GM13976 (cell line): Measurements from ENCODE around the gene FOLR2.
"Not testable (repeated sequence)": the region's sequence is repeated elsewhere in the genome, so short reads cannot be mapped to it uniquely, and the experiment has no call there.

Experiments
- DNase-seq: peaks from one replicate; pipeline ENCODE4 v3.0.0; 2012; ENCODE audit warnings: low spot score
- CTCF ChIP-seq: IDR thresholded peaks from 2 replicates; pipeline ENCODE4 v1.5.1; 2012; ENCODE audit warnings: borderline replicate concordance, mild to moderate bottlenecking; ENCODE audit not compliant: insufficient read depth; ENCODE audit errors: extremely low read depth, missing control alignments, control extremely low read depth
- in situ Hi-C: fragments of 300-500 bp; cut with MboI; formaldehyde crosslinking; loops from one replicate; pipeline ENCODE4 v1.12.0; 2022; ENCODE audit warnings: low sequenced_read_pairs, mixed read lengths, inconsistent platforms; ENCODE audit not compliant: unreplicated experiment

FOLR2 gene

DNA sequence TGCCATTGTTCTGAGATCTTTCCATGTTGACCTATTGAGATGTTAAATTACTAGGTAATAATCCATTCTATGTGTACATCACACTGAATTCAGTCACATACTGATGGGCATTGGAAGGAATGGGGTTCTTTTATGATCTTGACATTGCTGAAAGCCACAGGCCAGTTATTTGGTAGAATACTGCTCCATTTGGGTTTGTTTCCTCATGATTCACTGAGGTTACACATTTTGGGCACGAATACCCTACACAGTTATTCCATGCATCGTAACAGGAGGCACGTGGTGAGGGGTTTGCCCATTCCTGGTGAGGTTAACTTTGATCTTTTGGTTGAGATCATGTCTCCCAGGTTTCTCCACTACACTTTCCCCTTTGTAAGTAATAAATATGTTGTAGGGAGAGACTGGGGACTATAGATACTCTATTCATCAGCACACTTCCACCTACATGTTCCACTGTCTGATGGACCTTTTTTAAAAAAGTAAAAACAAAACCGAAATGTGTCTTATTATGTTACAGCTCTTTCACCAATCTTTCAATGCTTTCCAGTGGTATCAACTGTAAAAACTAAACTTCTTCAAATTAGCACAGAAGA, 36.7 kb upstream of the FOLR2 start:
- TF ChIP-seq CTCF: no peak
- in situ Hi-C loops: no loop called here
- no peak for DNase-seq

GRCh38 chr11:72180892-72181552, 35.6 kb upstream of the FOLR2 start:
- in situ Hi-C loops, DNase-seq: not testable (repeated sequence)

DNA sequence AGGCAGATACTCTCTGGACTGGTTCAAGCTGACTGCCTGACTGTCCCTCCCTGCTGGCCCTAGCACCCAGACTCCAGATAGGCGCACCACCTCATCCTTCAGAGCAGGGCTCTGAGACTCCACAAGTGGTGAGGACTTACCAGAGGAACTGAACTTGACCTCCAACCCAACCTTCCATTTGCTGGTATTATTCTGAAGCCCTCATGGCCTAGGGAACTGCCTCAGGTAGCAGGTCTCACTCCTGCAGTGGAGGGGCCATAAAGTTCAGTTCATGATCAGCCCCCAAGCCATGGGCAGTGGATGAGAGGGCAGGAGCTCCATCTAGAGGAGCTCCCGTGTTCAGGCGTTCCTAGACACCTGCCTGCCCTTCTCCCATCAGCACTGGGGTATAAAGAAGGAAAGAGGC, 35.0 kb upstream of the FOLR2 start:
- DNase-seq, in situ Hi-C loops: not testable (repeated sequence)

GRCh38 chr11:72188267-72188666, 28.3 kb upstream of the FOLR2 start:
- TF ChIP-seq CTCF: no peak
- in situ Hi-C loops: no loop called here
- no peak for DNase-seq

DNA sequence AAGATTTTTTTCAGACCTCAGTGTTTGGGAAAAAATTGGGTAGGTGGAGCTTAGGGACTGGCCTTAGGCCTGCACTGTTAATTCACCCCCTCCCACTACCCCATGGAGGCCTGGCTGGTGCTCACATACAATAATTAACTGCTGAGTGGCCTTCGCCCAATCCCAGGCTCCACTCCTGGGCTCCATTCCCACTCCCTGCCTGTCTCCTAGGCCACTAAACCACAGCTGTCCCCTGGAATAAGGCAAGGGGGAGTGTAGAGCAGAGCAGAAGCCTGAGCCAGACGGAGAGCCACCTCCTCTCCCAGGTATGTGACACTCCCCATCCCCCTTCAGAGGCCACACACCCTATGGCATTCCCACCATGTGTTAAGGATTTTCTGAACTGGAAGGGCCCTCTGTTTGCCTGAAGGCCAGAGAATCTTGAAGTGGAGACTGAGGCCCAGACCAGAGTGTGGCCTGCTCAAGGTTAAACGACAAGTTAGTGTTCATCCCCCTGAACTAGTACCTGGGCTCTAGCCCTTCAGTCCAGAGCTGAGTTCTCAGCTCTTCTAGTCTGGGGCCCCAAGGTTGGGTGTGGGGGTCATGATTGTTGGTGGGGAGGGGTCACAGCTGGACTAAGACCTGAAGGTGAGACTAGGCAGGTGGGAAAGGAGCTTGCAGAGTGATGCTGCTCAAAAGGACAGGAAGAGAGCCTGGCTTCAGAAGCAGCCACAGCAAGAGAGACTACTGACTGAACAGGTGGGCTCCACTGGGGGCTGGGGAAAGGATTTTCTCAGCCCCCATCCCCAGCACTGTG, 26.9 kb upstream of the FOLR2 start:
- in situ Hi-C loops: no loop called here
- TF ChIP-seq CTCF: no peak
- DNase-seq: no peak

- DNase-seq: no peak
- in situ Hi-C loops: no loop called here
- no peak for TF ChIP-seq CTCF
These were observed 25.9 kb upstream of the FOLR2 start for GRCh38 chr11:72190631-72191071.

DNA sequence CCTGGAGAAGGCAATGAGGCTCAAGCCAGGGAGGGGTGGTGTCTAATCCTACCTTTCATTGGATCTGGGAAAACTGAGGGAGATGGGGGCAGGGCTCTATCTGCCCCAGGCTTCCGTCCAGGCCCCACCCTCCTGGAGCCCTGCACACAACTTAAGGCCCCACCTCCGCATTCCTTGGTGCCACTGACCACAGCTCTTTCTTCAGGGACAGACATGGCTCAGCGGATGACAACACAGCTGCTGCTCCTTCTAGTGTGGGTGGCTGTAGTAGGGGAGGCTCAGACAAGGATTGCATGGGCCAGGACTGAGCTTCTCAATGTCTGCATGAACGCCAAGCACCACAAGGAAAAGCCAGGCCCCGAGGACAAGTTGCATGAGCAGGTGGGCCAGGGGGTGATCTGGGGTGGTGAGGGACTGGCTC, 24.6 kb upstream of the FOLR2 start, which contains the start of gene FOLR1:
FOLR1 (plus strand) TSS at position 180 of the 421 bp plus-strand sequence; CDS start at position 214, 34 bp downstream.
- in situ Hi-C loops: no loop called here
- no peak for DNase-seq

More for the DNA sequence above, 24.6 kb upstream of the FOLR2 start, which contains the start of gene FOLR1:
- TF ChIP-seq CTCF: no peak
